DND-41 (cell line): ENCODE results near the gene FAM89A.

Source experiments
- ATAC-seq: fragments of 200-7000 bp; cut with Tn5 transposase; 3 replicates; pipeline ENCODE4 v1.9.1; 2021; ENCODE audit warnings: low read depth; ENCODE audit not compliant: insufficient read depth
- DNase-seq: peaks from one replicate; pipeline ENCODE4 v3.0.0-alpha.2; 2020
- H2AFZ ChIP-seq: 2 replicates; pipeline ENCODE4 v1.6.0; 2012; ENCODE audit warnings: low read depth, low read length
- H3K27ac ChIP-seq: 2 replicates; pipeline ENCODE4 v1.5.1; 2012; ENCODE audit warnings: low read length, inconsistent platforms
- H3K27me3 ChIP-seq: fragments of 200-600 bp; sonication (generic); 2 replicates; pipeline ENCODE4 v1.6.0; 2012; ENCODE audit warnings: low read length, mild to moderate bottlenecking, inconsistent platforms; ENCODE audit not compliant: insufficient read depth, poor library complexity
- H3K36me3 ChIP-seq: 2 replicates; pipeline ENCODE4 v1.5.1; 2012; ENCODE audit warnings: low read length, inconsistent platforms; ENCODE audit not compliant: insufficient read depth
- H3K4me1 ChIP-seq: 2 replicates; pipeline ENCODE4 v1.5.1; 2012; ENCODE audit warnings: mild to moderate bottlenecking, low read length; ENCODE audit not compliant: insufficient read depth
- H3K4me2 ChIP-seq: 2 replicates; pipeline ENCODE4 v1.6.0; 2012; ENCODE audit warnings: mild to moderate bottlenecking, moderate library complexity, low read length, inconsistent platforms; ENCODE audit not compliant: insufficient read depth
- H3K4me3 ChIP-seq, 2 experiments: fragments of 200-600 bp in 1 of 2; shearing (Covaris generic) in 1 of 2; 2 replicates each; pipeline ENCODE4 v1.5.1; 2012 to 2016; ENCODE audit warnings: inconsistent platforms in 2 of 2, low read length in 2 of 2, mild to moderate bottlenecking in 2 of 2, low read depth in 1 of 2, moderate library complexity in 1 of 2
- H3K79me2 ChIP-seq: 2 replicates; pipeline ENCODE4 v1.6.0; 2012; ENCODE audit warnings: low read length, inconsistent platforms; ENCODE audit not compliant: insufficient read depth
- H3K9ac ChIP-seq: 2 replicates; pipeline ENCODE4 v1.6.0; 2012; ENCODE audit warnings: low read depth, mild to moderate bottlenecking, inconsistent platforms, low read length, moderate library complexity
- H3K9me3 ChIP-seq: 2 replicates; pipeline ENCODE4 v1.5.1; 2012; ENCODE audit warnings: low read length, moderate library complexity, mild to moderate bottlenecking, inconsistent platforms; ENCODE audit not compliant: insufficient read depth, severe bottlenecking
- H4K20me1 ChIP-seq: 2 replicates; pipeline ENCODE4 v1.6.0; 2012; ENCODE audit warnings: low read length; ENCODE audit not compliant: insufficient read depth
- EZH2 ChIP-seq: IDR thresholded peaks from 3 replicates; pipeline ENCODE4 v1.6.1; 2012; ENCODE audit warnings: borderline replicate concordance, low read depth, mild to moderate bottlenecking, moderate library complexity, low read length, inconsistent platforms; ENCODE audit not compliant: severe bottlenecking
- TF ChIP-seq, protein P1 (sequence below): IDR thresholded peaks from 2 replicates; pipeline ENCODE4 v1.5.1; 2012; ENCODE audit warnings: borderline replicate concordance, low read length, moderate library complexity, mild to moderate bottlenecking; ENCODE audit not compliant: poor library complexity, severe bottlenecking; ENCODE audit errors: extremely low read depth

The FAM89A gene

DNA sequence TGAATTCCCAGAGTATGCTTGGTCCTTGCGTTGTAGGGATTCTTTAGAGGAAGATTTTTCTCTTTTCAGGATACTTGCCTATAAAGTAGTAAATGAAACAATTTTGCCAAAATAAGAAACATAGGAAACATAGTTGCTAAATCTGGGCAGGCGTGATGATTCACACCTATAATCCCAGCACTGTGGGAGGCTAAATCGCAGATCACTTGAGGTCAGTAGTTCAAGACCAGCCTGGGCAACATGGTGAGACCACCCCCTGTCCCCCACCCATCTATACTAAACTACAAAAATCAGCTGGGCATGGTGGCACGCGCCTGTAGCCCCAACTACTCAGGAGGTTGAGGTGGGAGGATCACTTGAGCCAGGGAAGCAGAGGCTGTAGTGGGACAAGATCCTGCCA lies 56.2 kb downstream of the FAM89A start:
- ATAC-seq (no peak), DNase-seq (no peak)
- Histone ChIP-seq H4K20me1 (no peaks in the 10 kb centered on the region), H3K4me2 (no peak overlapping the region), H3K9me3 (no peaks in the 10 kb centered on the region), H3K27me3 (no peaks in the 10 kb centered on the region), H3K27ac (no peak overlapping the region), H3K4me3 (no peak overlapping the region), H3K79me2 (peaks cover 34% of the 10 kb centered on the region), H3K4me1 (peaks cover 23% of the 10 kb centered on the region), H3K9ac (no peak overlapping the region), H3K36me3 (peaks cover 14% of the 10 kb centered on the region; the same call in 1 of the 2 replicates), H2AFZ (no peak overlapping the region)
- TF ChIP-seq EZH2, result no peak
- TF ChIP-seq, protein P1, sequence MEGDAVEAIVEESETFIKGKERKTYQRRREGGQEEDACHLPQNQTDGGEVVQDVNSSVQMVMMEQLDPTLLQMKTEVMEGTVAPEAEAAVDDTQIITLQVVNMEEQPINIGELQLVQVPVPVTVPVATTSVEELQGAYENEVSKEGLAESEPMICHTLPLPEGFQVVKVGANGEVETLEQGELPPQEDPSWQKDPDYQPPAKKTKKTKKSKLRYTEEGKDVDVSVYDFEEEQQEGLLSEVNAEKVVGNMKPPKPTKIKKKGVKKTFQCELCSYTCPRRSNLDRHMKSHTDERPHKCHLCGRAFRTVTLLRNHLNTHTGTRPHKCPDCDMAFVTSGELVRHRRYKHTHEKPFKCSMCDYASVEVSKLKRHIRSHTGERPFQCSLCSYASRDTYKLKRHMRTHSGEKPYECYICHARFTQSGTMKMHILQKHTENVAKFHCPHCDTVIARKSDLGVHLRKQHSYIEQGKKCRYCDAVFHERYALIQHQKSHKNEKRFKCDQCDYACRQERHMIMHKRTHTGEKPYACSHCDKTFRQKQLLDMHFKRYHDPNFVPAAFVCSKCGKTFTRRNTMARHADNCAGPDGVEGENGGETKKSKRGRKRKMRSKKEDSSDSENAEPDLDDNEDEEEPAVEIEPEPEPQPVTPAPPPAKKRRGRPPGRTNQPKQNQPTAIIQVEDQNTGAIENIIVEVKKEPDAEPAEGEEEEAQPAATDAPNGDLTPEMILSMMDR, result no peak

- no peaks in the 10 kb centered on the region for H3K27me3 ChIP-seq
- 0 out of 2 replicates have a peak, but pooled peaks cover 1% of the 10 kb centered on the region for H4K20me1 ChIP-seq
- H3K9ac ChIP-seq, result no peak overlapping the region
- H3K27ac ChIP-seq, result no peak overlapping the region
- H3K4me3 ChIP-seq, result no peak overlapping the region
- ATAC-seq, result no peak
- H3K9me3 ChIP-seq, result no peaks in the 10 kb centered on the region
- peaks cover 27% of the 10 kb centered on the region for H3K4me1 ChIP-seq
- H3K79me2 ChIP-seq, result peaks cover 42% of the 10 kb centered on the region
- H3K36me3 ChIP-seq, result peaks cover 14% of the 10 kb centered on the region; the same call in 1 of the 2 replicates
- H2AFZ ChIP-seq, result no peak overlapping the region
- no peak for DNase-seq
- H3K4me2 ChIP-seq, result no peak overlapping the region
- no peak for TF ChIP-seq EZH2
- TF ChIP-seq, protein P1, result no peak
Measured at GRCh38 chr1:230982696-230983095, 57.4 kb downstream of the FAM89A start.

DNA sequence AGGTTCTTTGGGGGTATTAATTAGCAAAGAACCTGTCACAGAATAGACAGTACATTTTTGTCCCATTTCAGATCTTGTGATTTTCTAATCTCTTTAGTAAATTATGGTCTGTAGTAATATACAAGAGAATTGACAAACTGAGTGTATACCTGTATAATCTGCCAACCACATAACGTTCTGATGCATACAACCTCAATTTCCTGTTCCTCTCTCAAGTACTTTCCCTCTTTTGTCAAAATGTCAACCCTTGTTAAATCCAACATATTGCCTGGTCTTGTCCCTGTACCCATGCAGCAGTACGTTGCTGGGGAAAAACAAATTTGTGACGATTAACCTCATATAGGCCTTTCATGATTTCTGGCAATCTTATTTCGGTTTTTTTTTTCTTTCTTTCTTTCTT lies 60.1 kb downstream of the FAM89A start:
- Histone ChIP-seq H2AFZ (no peak overlapping the region), H3K79me2 (peaks cover 55% of the 10 kb centered on the region)
- no peak for DNase-seq

More for the DNA sequence above, 60.1 kb downstream of the FAM89A start:
- Histone ChIP-seq H3K9ac (peak overlapping the region; percentile 71), H3K9me3 (no peaks in the 10 kb centered on the region), H3K4me2 (peak overlapping the region; percentile 93), H3K27ac (peak overlapping the region; percentile 85; the same call in 1 of the 2 replicates), H3K27me3 (no peaks in the 10 kb centered on the region), H3K4me3 (peak overlapping the region; percentile 78 to 91; a peak in 3 of 4 replicates), H3K36me3 (peaks cover 17% of the 10 kb centered on the region), H4K20me1 (peaks cover 19% of the 10 kb centered on the region; the same call in 1 of the 2 replicates), H3K4me1 (peaks cover 47% of the 10 kb centered on the region)
- ATAC-seq, result no peak
- TF ChIP-seq EZH2, result no peak
- TF ChIP-seq, protein P1, result no peak
